ENCODE results near the gene PLP2.

GRCh38 chrX:49133759-49134158 is 37.9 kb upstream of the PLP2 start:
- TF ChIP-seq EZH2 (IDR thresholded peaks at IDR 0.05; ENCODE audit: low read length) (no peak), CTCF (optimal IDR thresholded peaks at IDR 0.05 in 1 of 3, IDR thresholded peaks at IDR 0.05 in 1 of 3, conservative IDR thresholded peaks at IDR 0.05 in 1 of 3; ENCODE audit: extremely low read depth in 1 of 3, insufficient read depth in 2 of 3, low read length in 3 of 3) (no peak)

Measured in keratinocyte (primary cell).